ENCODE results near the gene PRSS36. TPM values are rescaled to one million over a fixed set of nuclear protein-coding genes. Genes with fewer than 3 reads are reported as not detected.
"Not testable (repeated sequence)": the region's sequence is repeated elsewhere in the genome, so short reads cannot be mapped to it uniquely, and the experiment has no call there.

The PRSS36 gene
- total RNA-seq: 0.13 and 0.39 TPM in 2 replicates

GRCh38 chr16:31149894-31150890 is at the start of gene PRSS36:
PRSS36 (minus strand) TSS chr16:31150066; CDS start chr16:31150035, 31 bp downstream.
- DNase-seq (ENCODE audit: low read depth in 2 of 2): no peak

- DNase-seq (ENCODE audit: low read depth in 2 of 2): no peak
Observed at GRCh38 chr16:31199430-31200041, 49.7 kb upstream of the PRSS36 start.

DNA sequence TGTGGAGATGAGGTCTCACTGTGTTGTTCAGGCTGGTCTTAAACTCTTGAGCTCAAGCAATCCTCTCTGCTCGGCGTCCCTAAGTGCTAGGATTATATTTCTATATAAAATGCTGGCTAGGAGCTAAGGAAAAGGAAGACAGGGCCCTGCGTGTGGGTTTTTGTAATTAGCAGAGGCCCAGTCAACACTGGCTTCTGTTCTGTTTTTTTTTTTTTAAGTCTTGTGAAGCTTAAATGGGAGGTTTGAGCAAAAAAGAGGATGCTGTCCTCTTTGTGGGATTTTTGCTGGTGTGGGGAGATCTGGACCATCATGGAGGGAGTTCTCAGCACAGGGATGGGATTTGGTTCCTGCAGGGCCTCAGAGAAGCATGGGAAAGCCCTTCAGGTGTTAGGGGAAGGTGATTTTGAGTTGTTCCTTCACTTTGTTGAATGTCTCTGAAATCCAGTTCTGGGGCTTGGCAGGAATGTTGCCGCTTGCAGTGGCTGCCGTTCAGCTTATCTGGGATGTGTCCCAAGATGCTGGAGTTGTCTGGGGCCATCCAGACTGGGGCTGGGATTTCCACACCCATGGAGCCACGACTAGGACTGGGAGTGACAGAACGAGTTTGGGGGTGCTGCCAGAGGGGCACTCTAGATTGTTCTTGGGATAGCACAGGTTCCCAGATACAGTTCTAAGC is 48.5 kb upstream of the PRSS36 start:
- DNase-seq (ENCODE audit: low read depth in 2 of 2): no peak

DNA sequence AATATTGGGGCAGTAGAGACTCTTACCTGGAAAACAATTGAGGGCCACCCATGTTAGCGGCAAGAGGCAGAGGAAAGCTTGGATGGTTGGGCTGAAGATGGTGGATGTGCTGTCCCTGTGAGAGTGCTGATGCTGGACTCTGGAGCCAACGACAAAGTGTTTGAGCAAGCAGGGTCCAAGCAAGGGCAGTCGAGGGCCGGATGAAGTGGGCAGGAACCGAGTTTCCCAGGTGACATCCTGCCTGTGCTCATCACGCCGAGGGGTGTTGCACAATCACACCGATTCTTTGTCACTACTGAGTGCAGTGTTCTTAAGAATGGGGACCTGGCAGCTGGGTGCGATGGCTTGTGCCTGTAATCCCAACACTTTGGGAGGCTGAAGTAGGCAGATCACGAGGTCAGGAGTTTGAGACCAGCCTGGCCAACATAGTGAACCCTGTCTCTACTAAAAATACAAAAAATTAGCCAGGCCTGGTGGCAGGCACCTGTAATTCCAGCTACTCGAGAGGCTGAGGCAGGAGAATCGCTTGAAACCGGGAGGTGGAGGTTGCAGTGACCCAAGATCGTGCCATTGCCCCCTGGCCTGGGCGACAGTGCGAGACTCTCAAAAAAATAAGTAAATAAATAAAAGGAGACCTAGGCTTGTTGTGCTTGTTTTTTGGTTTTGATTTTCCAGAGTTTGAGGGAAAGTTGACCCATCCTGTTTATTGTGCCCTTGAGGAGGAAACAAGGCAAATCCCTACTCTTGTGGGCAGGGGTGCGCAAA is 46.6 kb upstream of the PRSS36 start:
- no peak for DNase-seq (ENCODE audit: low read depth in 2 of 2)

- DNase-seq (ENCODE audit: low read depth in 2 of 2): not testable (repeated sequence)
Observed at GRCh38 chr16:31195861-31196260, 46.0 kb upstream of the PRSS36 start.

DNA sequence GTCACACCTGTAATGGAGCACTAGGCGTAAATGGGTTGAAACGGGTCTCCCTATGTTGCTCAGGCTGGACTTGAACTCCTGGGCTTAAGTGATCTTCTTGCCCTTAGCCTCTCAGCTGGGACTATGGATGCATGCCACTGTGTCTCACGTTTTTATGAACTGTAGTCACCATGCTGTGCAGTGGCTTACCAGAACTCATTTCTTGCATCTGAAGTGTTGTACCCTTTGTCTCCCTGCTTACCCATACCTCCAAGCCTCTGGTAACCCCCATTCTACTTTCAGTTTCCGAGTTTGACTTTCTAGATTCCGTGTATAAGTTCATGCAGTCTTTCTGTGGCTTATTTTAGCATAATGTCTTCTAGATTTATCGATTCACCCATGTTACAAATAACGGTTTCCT is 45.0 kb upstream of the PRSS36 start:
- no peak for DNase-seq (ENCODE audit: low read depth in 2 of 2)

- no peak for DNase-seq (ENCODE audit: low read depth in 2 of 2)
Observed at GRCh38 chr16:31193874-31194273, 44.0 kb upstream of the PRSS36 start.

DNA sequence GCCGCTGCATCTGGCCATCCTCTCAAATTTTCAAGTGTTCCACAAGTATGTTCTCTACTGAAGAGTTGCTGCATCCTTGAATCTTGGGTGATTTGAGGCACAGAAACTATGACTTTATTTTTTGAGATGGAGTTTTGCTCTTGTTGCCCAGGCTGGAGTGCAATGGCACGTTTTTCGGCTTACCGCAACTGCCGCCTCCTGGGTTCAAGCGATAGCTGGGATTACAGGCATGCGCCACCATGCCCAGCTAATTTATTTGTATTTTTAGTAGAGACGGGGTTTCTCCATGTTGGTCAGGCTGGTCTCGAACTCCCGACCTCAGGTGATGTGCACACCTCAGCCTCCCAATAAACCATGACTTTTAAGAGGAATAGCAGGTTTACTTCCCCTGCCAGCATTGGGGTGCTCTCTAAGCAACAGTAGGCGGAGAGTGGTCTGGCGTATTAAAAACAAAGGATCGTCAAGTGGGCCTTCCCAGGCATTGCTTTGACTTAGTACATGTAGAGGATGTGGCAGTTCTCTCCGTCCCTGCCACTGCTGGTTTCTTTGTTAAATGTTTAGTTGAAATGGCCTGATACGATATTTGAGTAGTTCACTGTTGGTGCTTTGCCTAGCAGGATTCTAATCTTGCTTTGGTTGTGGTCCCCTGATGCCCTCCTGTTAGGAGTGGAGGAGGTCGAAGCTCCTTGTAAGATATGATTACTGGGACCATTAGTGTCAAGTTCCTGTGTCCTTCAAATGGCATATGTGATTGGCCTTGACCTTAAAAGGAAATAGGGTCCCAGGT is 43.2 kb upstream of the PRSS36 start:
- no peak for DNase-seq (ENCODE audit: low read depth in 2 of 2)

DNA sequence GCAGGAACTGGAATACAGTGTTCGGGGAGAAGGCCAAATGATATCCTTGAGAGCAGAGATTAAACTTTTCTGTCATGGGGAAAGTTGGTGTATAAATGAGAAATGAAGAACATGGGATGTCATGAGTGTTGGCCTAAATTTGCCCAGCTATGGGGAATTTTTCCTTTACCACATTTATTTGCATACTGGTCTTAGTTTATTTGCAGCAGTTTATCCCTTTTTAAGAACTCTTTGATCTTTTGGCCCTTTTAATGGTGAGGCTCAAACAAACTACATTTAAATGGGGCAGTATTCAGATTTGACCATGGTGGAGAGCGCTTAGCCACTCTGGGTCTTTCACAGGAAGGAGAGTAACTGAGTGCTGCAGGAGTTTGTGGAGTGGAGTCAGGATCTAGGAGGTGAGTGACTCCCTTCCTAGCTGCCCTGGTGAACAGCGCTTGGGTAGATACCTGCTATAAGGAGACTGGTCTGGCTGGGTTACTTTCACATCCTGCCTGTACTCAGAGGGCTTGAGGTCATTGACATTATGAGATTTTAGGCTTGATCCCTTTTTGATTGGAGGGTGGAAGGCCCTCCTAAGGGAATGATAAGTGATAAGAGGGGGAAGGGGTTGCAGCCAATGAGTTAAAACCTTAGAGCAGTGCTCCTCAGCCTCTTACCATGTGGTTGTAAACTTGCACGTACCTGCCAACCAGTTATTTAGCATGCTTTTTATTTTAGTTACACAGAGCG is 42.0 kb upstream of the PRSS36 start:
- DNase-seq (ENCODE audit: low read depth in 2 of 2): no peak

DNA sequence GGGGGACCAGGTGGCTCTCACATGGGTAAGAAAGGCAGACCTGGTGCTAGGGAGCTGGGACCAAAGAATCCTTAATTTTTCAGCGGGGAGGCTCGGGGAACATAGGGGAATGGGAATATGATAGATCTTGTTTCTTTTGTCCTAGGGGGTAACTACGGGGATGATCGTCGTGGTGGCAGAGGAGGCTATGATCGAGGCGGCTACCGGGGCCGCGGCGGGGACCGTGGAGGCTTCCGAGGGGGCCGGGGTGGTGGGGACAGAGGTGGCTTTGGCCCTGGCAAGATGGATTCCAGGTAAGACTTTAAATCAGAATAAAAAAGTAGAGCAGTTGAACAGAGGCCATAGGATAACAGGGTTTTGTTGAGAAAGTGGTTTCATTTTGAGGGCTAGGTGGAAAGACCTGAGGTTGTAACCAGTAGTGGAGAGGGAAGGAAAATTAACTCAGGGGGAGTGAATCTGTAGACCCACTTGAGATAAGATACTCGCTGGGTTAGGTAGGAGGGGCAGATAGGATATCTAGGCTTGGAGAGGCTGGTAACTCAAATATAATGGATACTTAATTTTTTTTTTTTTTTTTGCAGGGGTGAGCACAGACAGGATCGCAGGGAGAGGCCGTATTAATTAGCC is 41.1 kb upstream of the PRSS36 start:
- no peak for DNase-seq (ENCODE audit: low read depth in 2 of 2)

DNA sequence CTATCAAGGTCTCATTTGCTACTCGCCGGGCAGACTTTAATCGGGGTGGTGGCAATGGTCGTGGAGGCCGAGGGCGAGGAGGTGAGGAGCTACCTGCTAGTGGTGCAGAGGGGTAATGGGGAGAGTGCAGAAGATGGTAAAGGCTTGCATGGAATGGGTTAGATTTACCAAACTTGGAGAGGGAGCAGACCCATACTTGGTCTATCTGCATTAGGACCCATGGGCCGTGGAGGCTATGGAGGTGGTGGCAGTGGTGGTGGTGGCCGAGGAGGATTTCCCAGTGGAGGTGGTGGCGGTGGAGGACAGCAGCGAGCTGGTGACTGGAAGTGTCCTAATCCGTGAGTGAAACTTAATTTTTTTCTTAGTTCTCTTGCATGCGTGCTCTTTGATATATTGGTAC is 40.2 kb upstream of the PRSS36 start:
- no peak for DNase-seq (ENCODE audit: low read depth in 2 of 2)

- no peak for DNase-seq (ENCODE audit: low read depth in 2 of 2)
Observed at GRCh38 chr16:31189412-31189778, 39.5 kb upstream of the PRSS36 start.

DNA sequence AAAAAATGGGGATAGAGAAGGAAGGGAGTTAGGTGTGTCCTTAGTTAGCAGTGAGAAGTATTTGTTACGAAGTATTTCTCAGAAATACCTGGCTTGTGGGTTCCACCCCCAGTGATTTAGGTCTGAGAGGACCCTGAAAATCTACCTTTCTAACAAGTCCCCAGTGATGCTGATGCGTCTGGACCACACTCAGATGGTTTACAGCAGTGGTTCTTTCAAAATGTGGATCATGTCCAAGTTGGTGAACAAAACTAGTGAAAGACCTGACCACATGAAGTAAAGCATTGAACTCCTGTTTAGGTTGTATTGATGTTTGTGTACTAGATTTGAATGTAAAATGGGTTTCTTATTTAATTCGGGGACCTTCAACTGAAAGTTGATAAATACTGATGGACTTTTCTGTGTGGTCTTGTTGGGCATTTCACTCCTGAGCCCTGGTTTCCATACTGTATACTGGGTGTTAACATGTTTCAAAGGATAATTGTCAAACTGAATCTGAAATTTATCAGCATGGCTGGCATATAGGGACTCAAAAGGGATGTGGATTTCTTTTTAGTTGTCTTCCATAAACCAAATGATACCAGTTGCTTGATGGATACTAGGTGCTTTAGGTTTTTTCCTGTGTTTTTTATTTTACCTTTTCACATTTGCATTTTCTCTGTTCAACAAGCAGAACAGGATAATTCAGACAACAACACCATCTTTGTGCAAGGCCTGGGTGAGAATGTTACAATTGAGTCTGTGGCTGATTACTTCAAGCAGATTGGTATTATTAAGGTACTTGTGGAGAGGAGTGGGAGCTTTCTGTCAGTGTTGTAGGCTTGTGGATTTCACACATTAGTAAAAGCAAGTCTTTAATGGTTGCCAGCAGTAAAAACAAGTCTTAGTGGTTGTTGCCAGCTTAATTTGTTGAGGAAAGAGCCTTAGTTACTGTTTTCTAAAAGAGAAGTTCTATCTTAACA is 38.9 kb upstream of the PRSS36 start:
- DNase-seq (ENCODE audit: low read depth in 2 of 2): no peak

DNA sequence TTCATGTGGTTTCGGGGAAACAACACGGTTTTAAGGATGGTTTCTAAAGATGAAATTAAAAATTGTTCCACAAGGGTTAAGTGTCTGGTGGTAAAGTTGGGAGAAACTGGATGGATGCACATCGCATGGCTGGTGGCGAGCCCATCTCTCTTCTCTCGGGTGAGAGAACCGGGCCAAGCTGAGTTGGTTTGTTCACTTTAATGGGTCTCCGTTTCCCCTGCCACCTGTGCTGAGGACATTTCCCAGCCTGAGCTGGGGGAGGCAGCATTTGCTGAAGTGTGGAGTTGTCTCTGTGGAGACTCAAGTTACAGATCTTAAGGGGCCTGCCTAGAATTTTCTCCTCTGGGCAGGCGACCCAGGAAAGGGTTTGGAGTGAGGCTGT is 37.9 kb upstream of the PRSS36 start:
- DNase-seq (ENCODE audit: low read depth in 2 of 2): no peak

- DNase-seq (ENCODE audit: low read depth in 2 of 2): no peak
Observed at GRCh38 chr16:31186930-31187807, 37.3 kb upstream of the PRSS36 start.

- DNase-seq (ENCODE audit: low read depth in 2 of 2): no peak
Observed at GRCh38 chr16:31186176-31186575, 36.3 kb upstream of the PRSS36 start.

GRCh38 chr16:31185339-31185738 is 35.5 kb upstream of the PRSS36 start:
- DNase-seq (ENCODE audit: low read depth in 2 of 2): no peak
